ENCODE data around the gene NANOS3.

DNA sequence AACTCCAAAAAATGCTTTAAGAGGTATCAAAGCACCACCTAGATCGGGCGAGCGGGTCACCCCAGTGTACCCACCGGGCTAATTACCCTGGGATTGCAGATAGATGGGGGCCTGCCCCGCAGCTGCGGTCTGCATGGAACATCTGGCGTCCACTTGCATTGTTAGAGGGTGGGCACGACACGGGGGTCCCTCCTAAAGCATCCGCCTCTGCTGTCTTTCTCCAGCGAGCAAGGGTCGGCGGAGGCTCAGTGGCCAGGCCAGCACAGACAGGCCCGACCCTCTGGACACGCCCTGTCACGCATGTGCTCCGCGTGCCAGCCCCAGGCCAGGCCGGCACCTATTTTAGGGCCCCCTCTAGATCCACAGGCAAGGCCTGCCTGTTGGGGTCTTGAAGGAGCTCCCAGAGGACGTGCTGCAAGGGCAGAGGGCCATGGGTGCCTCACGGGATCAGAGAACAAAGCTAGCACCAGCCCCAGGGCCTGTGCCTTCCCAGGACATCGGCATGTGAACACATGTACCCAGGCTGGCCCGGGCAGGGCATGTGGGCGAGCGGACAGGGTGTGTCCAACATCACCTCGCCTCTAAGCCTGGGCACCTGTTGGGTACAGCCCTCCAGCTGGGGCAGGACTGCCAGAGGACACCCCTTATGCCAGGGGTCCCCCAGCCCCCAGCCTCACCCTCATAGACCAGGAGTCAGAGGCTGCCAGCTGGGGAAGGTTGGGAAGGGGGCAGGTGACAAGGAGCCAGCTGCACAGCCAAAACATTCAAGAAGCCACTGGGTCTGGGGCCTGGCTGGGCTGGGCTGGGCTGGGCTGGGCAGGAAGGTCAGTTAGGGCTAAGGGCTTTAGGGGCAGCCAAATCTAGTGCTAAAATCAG, 35.6 kb upstream of the NANOS3 start:
- TF ChIP-seq EZH2phosphoT487 (IDR thresholded peaks at IDR 0.05; ENCODE audit: insufficient read depth, low read depth): 0 out of 2 replicates have a peak, but pooled peaks have one; percentile 75
- TF ChIP-seq EZH2 (IDR thresholded peaks at IDR 0.05; ENCODE audit: insufficient read depth, poor library complexity, severe bottlenecking): no peak
